HepG2 (cell line): ENCODE data around the gene CRNKL1. TPM values are rescaled to one million over a fixed set of nuclear protein-coding genes. Genes with fewer than 3 reads are reported as not detected.
A peak's percentile ranks its signal among the peaks of the same experiment; 100 is the strongest.

Source experiments
- ATAC-seq: fragments of 200-7000 bp; cut with Tn5 transposase; 3 replicates; pipeline ENCODE4 v1.9.1; 2020; ENCODE audit warnings: mild to moderate bottlenecking, moderate library complexity
- BruUV-seq: library from RNA; stranded (reverse); fragments of 400-500 nt; replicated peaks from 2 replicates; lab custom pipeline; 2021; lab: Mats Ljungman, UMichigan
- CTCF ChIA-PET: fragments of 300-600 bp; formaldehyde crosslinking; extraction: SDS; loops from one replicate; lab custom pipeline; 2021; ENCODE audit warnings: low total read pairs, inconsistent platforms, low intra/inter-chr PET ratio; lab: Yijun Ruan, JAX
- POLR2A ChIA-PET: fragments of 350-600 bp; sonication (Branson Sonifier 250); formaldehyde crosslinking; loops from one replicate; lab custom pipeline; 2020; ENCODE audit warnings: antibody characterized with exemption, inconsistent platforms; lab: Yijun Ruan, JAX
- DNase-seq: peaks from one replicate; pipeline ENCODE4 v3.0.0-alpha.2; 2015; ENCODE audit warnings: low spot score
- FAIRE-seq: peaks from 3 replicates; lab custom pipeline; 2011; peaks lifted over from hg19 to GRCh38; lab: Jason Lieb, UNC
- H2AFZ ChIP-seq: one replicate; pipeline ENCODE4 v1.6.1; 2011; ENCODE audit warnings: low read length, inconsistent platforms
- H3K27ac ChIP-seq: fragments of 300-600 bp; 3 replicates; pipeline ENCODE4 v1.8.0; 2011; ENCODE audit warnings: mixed run types, mild to moderate bottlenecking, mixed read lengths, low read length, inconsistent platforms; ENCODE audit not compliant: insufficient read depth; ENCODE audit errors: extremely low read length
- H3K27me3 ChIP-seq, 2 experiments: fragments of 200-600 bp in 1 of 2; 2 replicates in 1 of 2; 3 replicates in 1 of 2; pipeline versions ENCODE4 v1.6.0 to v1.8.0; 2011; ENCODE audit warnings: low read length in 2 of 2, mild to moderate bottlenecking in 2 of 2, moderate library complexity in 2 of 2, inconsistent platforms in 1 of 2; ENCODE audit not compliant: insufficient read depth in 2 of 2, control insufficient read depth in 1 of 2
- H3K36me3 ChIP-seq, 2 experiments: fragments of 200-600 bp in 1 of 2; replicated peaks in 1 of 2; 2 replicates in 1 of 2; 3 replicates in 1 of 2; pipeline versions ENCODE4 v1.5.1 to v1.8.0; 2011; ENCODE audit warnings: low read length in 2 of 2, inconsistent platforms in 1 of 2; ENCODE audit not compliant: insufficient read depth in 2 of 2, control insufficient read depth in 1 of 2
- H3K4me1 ChIP-seq: 2 replicates; pipeline ENCODE4 v1.5.1; 2012; ENCODE audit warnings: low read length, inconsistent platforms; ENCODE audit not compliant: insufficient read depth
- H3K4me2 ChIP-seq: 2 replicates; pipeline ENCODE4 v1.6.0; 2011; ENCODE audit warnings: low read depth, low read length, inconsistent platforms
- H3K4me3 ChIP-seq, 3 experiments: fragments of 200-600 bp in 1 of 3; sonication (generic), shearing (Covaris generic) in 1 of 3; replicated peaks in 1 of 3; 2 replicates each; pipeline ENCODE4 v1.5.1; 2011 to 2016; ENCODE audit warnings: low read length in 3 of 3, inconsistent platforms in 2 of 3, low read depth in 2 of 3, mild to moderate bottlenecking in 2 of 3, control low read depth in 1 of 3, mixed read lengths in 1 of 3; ENCODE audit not compliant: insufficient read depth in 1 of 3
- H3K79me2 ChIP-seq: one replicate; pipeline ENCODE4 v1.6.1; 2011; ENCODE audit warnings: low read length, inconsistent platforms; ENCODE audit not compliant: insufficient read depth
- H3K9ac ChIP-seq: 2 replicates; pipeline ENCODE4 v1.6.0; 2011; ENCODE audit warnings: mild to moderate bottlenecking, low read depth, low read length, inconsistent platforms; ENCODE audit not compliant: insufficient read depth
- H3K9me3 ChIP-seq: 2 replicates; pipeline ENCODE4 v1.5.1; 2012; ENCODE audit warnings: mild to moderate bottlenecking, low read length
- H4K20me1 ChIP-seq: 2 replicates; pipeline ENCODE4 v1.6.0; 2011; ENCODE audit warnings: inconsistent platforms, mild to moderate bottlenecking, low read length, moderate library complexity; ENCODE audit not compliant: insufficient read depth
- CSRNP1 ChIP-seq: sonication (generic); formaldehyde crosslinking; IDR thresholded peaks from 2 replicates; pipeline ENCODE4 v1.8.1; 2023; ENCODE audit warnings: mild to moderate bottlenecking, missing genetic modification reagents
- FLYWCH1 ChIP-seq: sonication (generic); formaldehyde crosslinking; IDR thresholded peaks from 2 replicates; pipeline ENCODE4 v1.8.1; 2023; ENCODE audit warnings: mild to moderate bottlenecking, missing genetic modification reagents
- KDM5B ChIP-seq: sonication (generic); formaldehyde crosslinking; IDR thresholded peaks from 2 replicates; pipeline ENCODE4 v1.4.0; 2020; ENCODE audit warnings: missing genetic modification reagents, mild to moderate bottlenecking, borderline replicate concordance
- NFE2L2 ChIP-seq: fragments of 150-350 bp; IDR thresholded peaks from 2 replicates; pipeline ENCODE4 v1.6.1; 2014; ENCODE audit warnings: low read length
- POLR2AphosphoS5 ChIP-seq: IDR thresholded peaks from 2 replicates; pipeline ENCODE4 v1.6.1; 2012; ENCODE audit warnings: low read depth, low read length
- RERE ChIP-seq: IDR thresholded peaks from 2 replicates; pipeline ENCODE4 v1.6.1; 2016; ENCODE audit warnings: low read depth, missing genetic modification reagents, missing compliant biosample characterization
- ZFP82 ChIP-seq: sonication (generic); formaldehyde crosslinking; IDR thresholded peaks from 2 replicates; pipeline ENCODE4 v1.5.1; 2020; ENCODE audit warnings: mild to moderate bottlenecking, missing genetic modification reagents, borderline replicate concordance
- ZNF550 ChIP-seq: sonication (generic); formaldehyde crosslinking; IDR thresholded peaks from 2 replicates; pipeline ENCODE4 v1.4.0; 2020; ENCODE audit warnings: mild to moderate bottlenecking, missing genetic modification reagents, borderline replicate concordance
- ZNF639 ChIP-seq: conservative IDR thresholded peaks from 2 replicates; pipeline ENCODE4 v1.6.1; 2018; ENCODE audit warnings: missing genetic modification reagents
- ZNF704 ChIP-seq: sonication (generic); formaldehyde crosslinking; IDR thresholded peaks from 2 replicates; pipeline ENCODE4 v1.8.1; 2023; ENCODE audit warnings: mild to moderate bottlenecking, inconsistent platforms, moderate library complexity, missing genetic modification reagents, borderline replicate concordance
- ZNF709 ChIP-seq: sonication (generic); formaldehyde crosslinking; IDR thresholded peaks from 2 replicates; pipeline ENCODE4 v1.5.0; 2020; ENCODE audit warnings: mild to moderate bottlenecking, missing genetic modification reagents
- ZNF788 ChIP-seq: sonication (generic); formaldehyde crosslinking; IDR thresholded peaks from 2 replicates; pipeline ENCODE4 v1.5.0; 2020; ENCODE audit warnings: mild to moderate bottlenecking, missing genetic modification reagents, borderline replicate concordance
- WGBS: methylation state at CpG from one replicate; pipeline ENCODE4 v1.1.6; 2017; ENCODE audit warnings: low lambda C conversion rate; 5-methylcytosine and 5-hydroxymethylcytosine counted together
- in situ Hi-C: cut with HindIII; loops from 2 replicates; pipeline ENCODE4 v1.10.0; 2017; ENCODE audit warnings: low pct_unique_long_range_greater_than_20kb; ENCODE audit not compliant: extremely low pct_ligation_motif_present
- intact Hi-C: fragments of 100-400 bp; cut with micrococcal nuclease; formaldehyde crosslinking; loops from one replicate; pipeline ENCODE4 v1.10.0; 2022; ENCODE audit not compliant: unreplicated experiment
- polyA plus RNA-seq, 8 experiments: library from polyadenylated mRNA; depleted of rRNA in 3 of 8; stranded (reverse) in 7 of 8; unstranded in 1 of 8; fragments of >200 nt; fragmentation: Illumina TruSeq in 4 of 8; extraction: Trizol in 4 of 8; gene quantifications; 2 replicates each; pipeline versions ENCODE4 v1.2.1 to v1.2.3, GENCODE V29; 2011 to 2016; ENCODE audit warnings: low read depth in 4 of 8, missing spikeins in 1 of 8, mixed read lengths in 1 of 8; ENCODE audit not compliant: insufficient read depth in 1 of 8
- total RNA-seq, 5 experiments: library from RNA; depleted of rRNA; stranded (reverse); fragments of >200 nt; fragmentation: Illumina TruSeq; extraction: Trizol; gene quantifications; 2 replicates each; pipeline ENCODE4 v1.2.3, GENCODE V29; 2016; ENCODE audit warnings: low read depth in 1 of 5

The CRNKL1 gene
- total and polyA plus RNA-seq, 2 of the 13 experiments (the other 11 are each of a cell fraction or from before 2014, with no cell fraction given): 12.3 to 64.5 TPM

GRCh38 chr20:20020908-20021307 is 31.4 kb downstream of the CRNKL1 start:
- H3K9ac ChIP-seq: no peak overlapping the region
- ChIA-PET CTCF (no interaction called here), POLR2A (interaction anchor here (1.0 to 2.8 kb wide), 3 partner anchors 11 to 31 kb away, joined by 3 to 7 read pairs (median 4); partner anchors contain the start of genes CFAP61 and CRNKL1)
- no peak for ATAC-seq
- peaks cover 49% of the 10 kb centered on the region for H3K4me1 ChIP-seq
- DNase-seq: no peak
- peaks cover 85% of the 10 kb centered on the region for H3K79me2 ChIP-seq
- peaks cover 5% of the 10 kb centered on the region for H4K20me1 ChIP-seq
- BruUV-seq: no TSS peak
- H2AFZ ChIP-seq: no peak overlapping the region
- H3K9me3 ChIP-seq: no peaks in the 10 kb centered on the region
- TF ChIP-seq ZNF788 (no peak), NFE2L2 (no peak), CSRNP1 (CRISPR knock-in tag) (no peak), ZNF709 (CRISPR knock-in tag) (no peak), ZNF639 (CRISPR knock-in tag) (no peak), ZNF550 (no peak), RERE (CRISPR knock-in tag) (no peak), FLYWCH1 (no peak), ZFP82 (no peak), POLR2AphosphoS5 (no peak), ZNF704 (CRISPR knock-in tag) (no peak), KDM5B (no peak)
- in situ Hi-C loops (no loop called here), intact Hi-C loops (no loop called here)
- WGBS: 95% methylated on average over 11 of the region's 11 CpGs
- no peak for FAIRE-seq
- no peak overlapping the region for H3K27ac ChIP-seq
- H3K4me2 ChIP-seq: peak overlapping the region; percentile 22; the same call in 1 of the 2 replicates
- no peaks in the 10 kb centered on the region; a peak in 1 of 5 replicates for H3K27me3 ChIP-seq
- peaks cover 6 to 51% of the 10 kb centered on the region in 2 experiments for H3K36me3 ChIP-seq
- no peak overlapping the region for H3K4me3 ChIP-seq
